Endothelial cell of umbilical vein (primary cell): Measurements from ENCODE around the gene BSND. TPM values are rescaled to one million over a fixed set of nuclear protein-coding genes. Genes with fewer than 3 reads are reported as not detected.

ENCODE experiments used
- BruUV-seq: library from RNA; stranded (reverse); fragments of 400-500 nt; replicated peaks from 2 replicates; lab custom pipeline; 2021; lab: Mats Ljungman, UMichigan
- CTCF ChIA-PET: fragments of 300-600, 350-600 bp; sonication (Branson Sonifier 250); formaldehyde crosslinking; loops from one replicate; lab custom pipeline; 2021; ENCODE audit warnings: antibody characterized with exemption, inconsistent platforms; lab: Charles Lee
- POLR2A ChIA-PET: fragments of 300-600, 350-600 bp; sonication (Branson Sonifier 250); formaldehyde crosslinking; loops from one replicate; lab custom pipeline; 2021; ENCODE audit warnings: antibody characterized with exemption, inconsistent platforms; lab: Charles Lee
- DNase-seq: peaks from one replicate; pipeline ENCODE4 v3.0.0-alpha.2; 2011; ENCODE audit warnings: low read depth, low spot score
- FAIRE-seq: peaks from 2 replicates; lab custom pipeline; 2011; peaks lifted over from hg19 to GRCh38; lab: Jason Lieb, UNC
- H2AFZ ChIP-seq: 2 replicates; pipeline ENCODE4 v1.6.0; 2012; ENCODE audit warnings: low read depth, low read length, control low read depth, inconsistent platforms
- H3K27ac ChIP-seq: 2 replicates; pipeline ENCODE4 v1.5.1; 2011; ENCODE audit warnings: low read depth, mild to moderate bottlenecking, control low read depth, low read length, moderate library complexity; ENCODE audit not compliant: insufficient read depth
- H3K27me3 ChIP-seq, 2 experiments: 2 replicates each; pipeline versions ENCODE4 v1.6.0 to v1.6.1; 2011; ENCODE audit warnings: low read length in 2 of 2, mixed read lengths in 1 of 2; ENCODE audit not compliant: control insufficient read depth in 2 of 2, insufficient read depth in 2 of 2
- H3K36me3 ChIP-seq, 2 experiments: 2 replicates in 1 of 2; 3 replicates in 1 of 2; pipeline ENCODE4 v1.5.1; 2011; ENCODE audit warnings: low read length in 2 of 2, mild to moderate bottlenecking in 1 of 2, moderate library complexity in 1 of 2; ENCODE audit not compliant: control insufficient read depth in 2 of 2, insufficient read depth in 2 of 2; ENCODE audit errors: extremely low read depth in 1 of 2
- H3K4me1 ChIP-seq: 3 replicates; pipeline ENCODE4 v1.5.1; 2011; ENCODE audit warnings: mild to moderate bottlenecking, low read length; ENCODE audit not compliant: control insufficient read depth, insufficient read depth; ENCODE audit errors: extremely low read depth
- H3K4me2 ChIP-seq: 2 replicates; pipeline ENCODE4 v1.6.1; 2011; ENCODE audit warnings: low read length, control low read depth, mixed read lengths; ENCODE audit not compliant: insufficient read depth
- H3K4me3 ChIP-seq, 3 experiments: fragments of 200-600 bp in 1 of 3; sonication (generic), shearing (Covaris generic) in 1 of 3; replicated peaks in 1 of 3; 2 replicates each; pipeline ENCODE4 v1.5.1; 2011 to 2016; ENCODE audit warnings: control low read depth in 3 of 3, low read length in 3 of 3, mild to moderate bottlenecking in 2 of 3, inconsistent platforms in 1 of 3, low read depth in 1 of 3, moderate library complexity in 1 of 3; ENCODE audit not compliant: insufficient read depth in 1 of 3
- H3K79me2 ChIP-seq: 2 replicates; pipeline ENCODE4 v1.6.0; 2012; ENCODE audit warnings: low read length, inconsistent platforms; ENCODE audit not compliant: control insufficient read depth, insufficient read depth
- H3K9ac ChIP-seq: replicated peaks from 2 replicates; pipeline ENCODE3; 2011; ENCODE audit warnings: low read length, control low read depth; ENCODE audit not compliant: insufficient read depth; ENCODE audit errors: extremely low read depth
- H3K9me1 ChIP-seq: replicated peaks from 3 replicates; pipeline ENCODE4 v1.6.0; 2011; ENCODE audit warnings: mild to moderate bottlenecking, low read length; ENCODE audit not compliant: control insufficient read depth, insufficient read depth; ENCODE audit errors: extremely low read depth
- H3K9me3 ChIP-seq: replicated peaks from 2 replicates; pipeline ENCODE4 v1.5.1; 2012; ENCODE audit warnings: low read length, inconsistent platforms; ENCODE audit not compliant: control insufficient read depth, insufficient read depth
- H4K20me1 ChIP-seq: replicated peaks from 2 replicates; pipeline ENCODE3; 2011; ENCODE audit warnings: mild to moderate bottlenecking, low read length; ENCODE audit not compliant: control insufficient read depth, insufficient read depth; ENCODE audit errors: extremely low read depth
- EZH2 ChIP-seq: IDR thresholded peaks from 2 replicates; pipeline ENCODE4 v1.6.1; 2012; ENCODE audit warnings: borderline replicate concordance, low read depth, mild to moderate bottlenecking, moderate library complexity, low read length, inconsistent platforms; ENCODE audit not compliant: severe bottlenecking
- FOS ChIP-seq: IDR thresholded peaks from 2 replicates; pipeline ENCODE4 v1.6.1; 2011; ENCODE audit warnings: mild to moderate bottlenecking, low read length, moderate library complexity, borderline replicate concordance; ENCODE audit not compliant: insufficient read depth
- GATA2 ChIP-seq: IDR thresholded peaks from 2 replicates; pipeline ENCODE4 v1.7.0; 2011; ENCODE audit warnings: low read depth, mild to moderate bottlenecking, moderate library complexity, mixed read lengths, low read length; ENCODE audit not compliant: insufficient read length, insufficient read depth
- JUN ChIP-seq: IDR thresholded peaks from 2 replicates; pipeline ENCODE4 v1.6.1; 2011; ENCODE audit warnings: borderline replicate concordance, low read depth; ENCODE audit not compliant: insufficient read length, insufficient read depth
- MAX ChIP-seq: IDR thresholded peaks from 2 replicates; pipeline ENCODE4 v1.6.1; 2011; ENCODE audit not compliant: insufficient read depth, insufficient read length
- MYC ChIP-seq: IDR thresholded peaks from one replicate; pipeline ENCODE4 v1.6.1; 2011; ENCODE audit warnings: mild to moderate bottlenecking, low read depth, low read length
- POLR2A ChIP-seq: IDR thresholded peaks from 2 replicates; pipeline ENCODE4 v1.6.1; 2012; ENCODE audit warnings: low read depth, mild to moderate bottlenecking, control low read depth, low read length
- POLR2AphosphoS5 ChIP-seq: IDR thresholded peaks from 2 replicates; pipeline ENCODE4 v1.6.1; 2012; ENCODE audit warnings: low read depth, mild to moderate bottlenecking, control low read depth, low read length, moderate library complexity; ENCODE audit not compliant: insufficient read depth
- dilution Hi-C: fragments of 300-500 bp; cut with MboI; formaldehyde crosslinking; loops from one replicate; pipeline ENCODE4 v1.15.0; 2019; ENCODE audit warnings: low sequenced_read_pairs; ENCODE audit not compliant: extremely low pct_ligation_motif_present
- intact Hi-C: fragments of 100-400 bp; cut with micrococcal nuclease; formaldehyde crosslinking; loops from one replicate; pipeline ENCODE4 v1.10.0; 2022
- polyA plus RNA-seq, 4 experiments: library from polyadenylated mRNA; depleted of rRNA in 3 of 4; stranded (reverse) in 3 of 4; unstranded in 1 of 4; fragments of >200 nt; gene quantifications; 2 replicates each; pipeline versions ENCODE4 v1.2.1 to v1.2.3, GENCODE V29; 2011 to 2012; ENCODE audit warnings: missing spikeins in 1 of 4
- total RNA-seq: library from RNA; stranded (reverse); gene quantifications from 2 replicates; pipeline ENCODE4 v1.2.3, GENCODE V29; 2021
- TF ChIP-seq, protein P1 (sequence below), 2 donors: IDR thresholded peaks; 1 replicate in 1 of 2; 2 replicates in 1 of 2; pipeline ENCODE4 v1.5.1; 2011; ENCODE audit warnings: low read length in 2 of 2, mild to moderate bottlenecking in 2 of 2, moderate library complexity in 2 of 2, control low read depth in 1 of 2, inconsistent platforms in 1 of 2, low read depth in 1 of 2; ENCODE audit not compliant: insufficient read depth in 1 of 2; ENCODE audit errors: extremely low read depth in 1 of 2

BSND gene
- total and polyA plus RNA-seq, 2 donors (not counting 3 experiments of a cell fraction or from before 2014, with no cell fraction given) = not detected

DNA sequence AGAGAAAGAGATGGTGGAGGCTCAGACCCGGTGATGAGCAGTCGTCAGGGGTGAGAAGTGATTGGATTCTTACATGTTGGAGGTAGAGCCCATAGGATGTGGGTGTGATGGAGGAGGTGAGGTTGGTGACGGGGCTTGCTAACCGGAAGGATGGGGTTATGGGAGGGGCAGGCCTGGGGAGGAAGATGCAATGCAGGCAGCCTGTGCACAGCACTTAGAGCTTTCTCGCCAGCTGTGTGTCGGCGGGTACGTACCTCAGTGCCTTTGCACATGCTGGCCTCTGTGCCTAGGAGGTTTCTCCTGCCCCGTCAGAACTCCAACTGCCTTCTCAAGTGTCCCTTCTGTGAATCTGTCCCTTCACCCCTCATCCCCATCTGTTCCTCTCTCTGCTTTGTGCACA is 2.9 kb upstream of the BSND start:
- Histone ChIP-seq H3K36me3 (no peaks in the 10 kb centered on the region), H4K20me1 (no peaks in the 10 kb centered on the region), H2AFZ (peak overlapping the region; percentile 23), H3K9ac (no peak overlapping the region), H3K27me3 (peaks cover 12 to 14% of the 10 kb centered on the region in 2 experiments), H3K79me2 (no peaks in the 10 kb centered on the region), H3K9me1 (no peaks in the 10 kb centered on the region), H3K27ac (no peak overlapping the region), H3K4me2 (no peak overlapping the region), H3K4me1 (peaks cover 3% of the 10 kb centered on the region), H3K4me3 (no peak overlapping the region), H3K9me3 (no peaks in the 10 kb centered on the region)
- TF ChIP-seq EZH2 (no peak), FOS (no peak), MYC (no peak), JUN (no peak), POLR2A (no peak), POLR2AphosphoS5 (no peak), MAX (no peak), GATA2 (no peak)
- TF ChIP-seq, protein P1, sequence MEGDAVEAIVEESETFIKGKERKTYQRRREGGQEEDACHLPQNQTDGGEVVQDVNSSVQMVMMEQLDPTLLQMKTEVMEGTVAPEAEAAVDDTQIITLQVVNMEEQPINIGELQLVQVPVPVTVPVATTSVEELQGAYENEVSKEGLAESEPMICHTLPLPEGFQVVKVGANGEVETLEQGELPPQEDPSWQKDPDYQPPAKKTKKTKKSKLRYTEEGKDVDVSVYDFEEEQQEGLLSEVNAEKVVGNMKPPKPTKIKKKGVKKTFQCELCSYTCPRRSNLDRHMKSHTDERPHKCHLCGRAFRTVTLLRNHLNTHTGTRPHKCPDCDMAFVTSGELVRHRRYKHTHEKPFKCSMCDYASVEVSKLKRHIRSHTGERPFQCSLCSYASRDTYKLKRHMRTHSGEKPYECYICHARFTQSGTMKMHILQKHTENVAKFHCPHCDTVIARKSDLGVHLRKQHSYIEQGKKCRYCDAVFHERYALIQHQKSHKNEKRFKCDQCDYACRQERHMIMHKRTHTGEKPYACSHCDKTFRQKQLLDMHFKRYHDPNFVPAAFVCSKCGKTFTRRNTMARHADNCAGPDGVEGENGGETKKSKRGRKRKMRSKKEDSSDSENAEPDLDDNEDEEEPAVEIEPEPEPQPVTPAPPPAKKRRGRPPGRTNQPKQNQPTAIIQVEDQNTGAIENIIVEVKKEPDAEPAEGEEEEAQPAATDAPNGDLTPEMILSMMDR (IDR thresholded peaks at IDR 0.05; ENCODE audit: extremely low read depth in 1 of 2, insufficient read depth in 1 of 2, low read depth in 1 of 2, low read length in 2 of 2) = no peak
- dilution Hi-C loops = no loop called here
- BruUV-seq = no TSS peak
- intact Hi-C loops = loop anchor here (1.0 to 2.0 kb wide), 4 partner anchors 26 to 323 kb away; no protein-coding TSS in a partner anchor
- DNase-seq = no peak
- CTCF ChIA-PET = interaction anchor here (0.7 to 25.0 kb wide), 16 partner anchors 9 to 111 kb away, joined by 3 to 918 read pairs (median 6); no protein-coding TSS in a partner anchor
- POLR2A ChIA-PET = no interaction called here
- no peak for FAIRE-seq
